SK-N-SH (cell line): ENCODE results near the gene ACADS. TPM values are rescaled to one million over a fixed set of nuclear protein-coding genes. Genes with fewer than 3 reads are reported as not detected.

ENCODE experiments used
- CTCF ChIA-PET: fragments of 300-600, 350-600 bp; formaldehyde crosslinking; extraction: SDS; loops from one replicate; lab custom pipeline; 2021; lab: Yijun Ruan, JAX
- POLR2A ChIA-PET: fragments of 350-600 bp; sonication (Branson Sonifier 250); formaldehyde crosslinking; extraction: SDS; loops from one replicate; lab custom pipeline; 2020; ENCODE audit warnings: antibody characterized with exemption, inconsistent platforms; lab: Yijun Ruan, JAX
- DNase-seq: peaks from one replicate; pipeline ENCODE4 v3.0.0; 2012
- H2AFZ ChIP-seq: fragments of 200-600 bp; sonication (generic); 2 replicates; pipeline ENCODE4 v1.8.1; 2016; ENCODE audit warnings: antibody characterized with exemption, mild to moderate bottlenecking, low read depth
- H3F3A ChIP-seq: fragments of 200-600 bp; sonication (generic); replicated peaks from 2 replicates; pipeline ENCODE3; 2016; ENCODE audit warnings: antibody characterized with exemption, mild to moderate bottlenecking; ENCODE audit not compliant: insufficient read depth
- H3K27ac ChIP-seq, 2 experiments: fragments of 200-500 bp in 1 of 2; fragments of 200-600 bp in 1 of 2; sonication (Bioruptor generic) in 1 of 2; sonication (generic), shearing (Covaris generic) in 1 of 2; 2 replicates each; pipeline versions ENCODE4 v1.5.1 to v1.6.1; 2014 to 2016; ENCODE audit warnings: low read depth in 2 of 2, inconsistent platforms in 1 of 2, low read length in 1 of 2, mild to moderate bottlenecking in 1 of 2, mixed read lengths in 1 of 2
- H3K27me3 ChIP-seq: fragments of 200-600 bp; sonication (generic), shearing (Covaris generic); 2 replicates; pipeline ENCODE4 v1.6.1; 2016; ENCODE audit warnings: mixed run types; ENCODE audit not compliant: insufficient read depth
- H3K36me3 ChIP-seq, 2 experiments: fragments of 200-500 bp in 1 of 2; fragments of 200-600 bp in 1 of 2; sonication (Bioruptor generic) in 1 of 2; sonication (generic) in 1 of 2; replicated peaks in 1 of 2; 2 replicates each; pipeline versions ENCODE3 to v1.5.1; 2014 to 2016; ENCODE audit warnings: low read length in 1 of 2, mild to moderate bottlenecking in 1 of 2; ENCODE audit not compliant: insufficient read depth in 2 of 2, control insufficient read depth in 1 of 2
- H3K4me1 ChIP-seq, 2 experiments: fragments of 200-500 bp in 1 of 2; fragments of 200-600 bp in 1 of 2; sonication (Bioruptor generic) in 1 of 2; sonication (generic), shearing (Covaris generic) in 1 of 2; 2 replicates each; pipeline versions ENCODE4 v1.5.1 to v1.6.1; 2014 to 2016; ENCODE audit warnings: low read depth in 1 of 2, low read length in 1 of 2, mixed run types in 1 of 2; ENCODE audit not compliant: insufficient read depth in 2 of 2, control insufficient read depth in 1 of 2
- H3K4me2 ChIP-seq: fragments of 200-600 bp; sonication (generic), shearing (Covaris generic); 2 replicates; pipeline ENCODE4 v1.6.1; 2017; ENCODE audit warnings: mixed run types
- H3K4me3 ChIP-seq, 2 experiments: fragments of 200-500 bp in 1 of 2; fragments of 200-600 bp in 1 of 2; sonication (Bioruptor generic) in 1 of 2; sonication (generic), shearing (Covaris generic) in 1 of 2; 2 replicates each; pipeline versions ENCODE4 v1.5.1 to v1.8.1; 2014 to 2016; ENCODE audit warnings: low read depth in 2 of 2, inconsistent platforms in 1 of 2, low read length in 1 of 2, mild to moderate bottlenecking in 1 of 2, mixed read lengths in 1 of 2, moderate library complexity in 1 of 2
- H3K79me2 ChIP-seq: fragments of 200-600 bp; sonication (generic); 2 replicates; pipeline ENCODE4 v1.8.1; 2017; ENCODE audit warnings: mild to moderate bottlenecking; ENCODE audit not compliant: insufficient read depth
- H3K9ac ChIP-seq: fragments of 200-600 bp; sonication (generic); 2 replicates; pipeline ENCODE4 v1.6.1; 2017; ENCODE audit warnings: mixed run types
- H3K9me2 ChIP-seq: fragments of 200-600 bp; sonication (generic); 2 replicates; pipeline ENCODE4 v1.6.1; 2017; ENCODE audit warnings: mixed run types
- H3K9me3 ChIP-seq: fragments of 200-600 bp; sonication (generic); 2 replicates; pipeline ENCODE4 v1.6.1; 2017; ENCODE audit warnings: mixed run types, mild to moderate bottlenecking, moderate library complexity
- H4K20me1 ChIP-seq: fragments of 200-600 bp; sonication (generic); 2 replicates; pipeline ENCODE4 v1.6.1; 2017; ENCODE audit warnings: mild to moderate bottlenecking, mixed run types; ENCODE audit not compliant: insufficient read depth
- CHD2 ChIP-seq: fragments of 150-350 bp; IDR thresholded peaks from 2 replicates; pipeline ENCODE4 v1.6.1; 2018; ENCODE audit warnings: low read length; ENCODE audit not compliant: partially characterized antibody
- CTCF ChIP-seq: fragments of 200-600 bp; sonication (generic); IDR thresholded peaks from 2 replicates; pipeline ENCODE4 v1.6.1; 2017; ENCODE audit warnings: antibody characterized with exemption, mild to moderate bottlenecking, moderate library complexity
- ELF1 ChIP-seq: IDR thresholded peaks from 2 replicates; pipeline ENCODE4 v1.4.0; 2012
- EP300 ChIP-seq, 2 experiments: IDR thresholded peaks; 2 replicates each; pipeline versions ENCODE4 v1.4.0 to v1.6.1; 2012; ENCODE audit warnings: borderline replicate concordance in 1 of 2, low read depth in 1 of 2, low read length in 1 of 2
- FOSL2 ChIP-seq: IDR thresholded peaks from 2 replicates; pipeline ENCODE4 v1.4.0; 2012; ENCODE audit warnings: low read depth, mild to moderate bottlenecking, moderate library complexity, borderline replicate concordance
- FOXJ3 ChIP-seq: sonication (generic); formaldehyde crosslinking; IDR thresholded peaks from 2 replicates; pipeline ENCODE4 v1.5.1; 2020; ENCODE audit warnings: mild to moderate bottlenecking, missing genetic modification reagents
- FOXM1 ChIP-seq: IDR thresholded peaks from 2 replicates; pipeline ENCODE4 v1.4.0; 2012; ENCODE audit warnings: low read depth, mild to moderate bottlenecking
- GATA2 ChIP-seq: sonication (generic); formaldehyde crosslinking; IDR thresholded peaks from 2 replicates; pipeline ENCODE4 v1.5.0; 2020; ENCODE audit warnings: mild to moderate bottlenecking, missing genetic modification reagents
- IRF3 ChIP-seq: fragments of 150-350 bp; IDR thresholded peaks from 2 replicates; pipeline ENCODE4 v1.6.1; 2016; ENCODE audit warnings: mild to moderate bottlenecking, low read depth, low read length
- JUND ChIP-seq: IDR thresholded peaks from 2 replicates; pipeline ENCODE4 v1.4.0; 2012
- MEF2A ChIP-seq: IDR thresholded peaks from 2 replicates; pipeline ENCODE4 v1.4.0; 2012; ENCODE audit warnings: low read depth, borderline replicate concordance
- MXI1 ChIP-seq: IDR thresholded peaks from 2 replicates; pipeline ENCODE4 v1.6.1; 2012; ENCODE audit warnings: mild to moderate bottlenecking, low read depth, low read length, improper control_type of control experiment
- NFIC ChIP-seq: IDR thresholded peaks from 2 replicates; pipeline ENCODE4 v1.4.0; 2012; ENCODE audit warnings: borderline replicate concordance
- NRF1 ChIP-seq: IDR thresholded peaks from 2 replicates; pipeline ENCODE4 v1.6.1; 2012; ENCODE audit warnings: low read depth, mild to moderate bottlenecking, low read length
- PBX3 ChIP-seq: IDR thresholded peaks from 2 replicates; pipeline ENCODE4; 2012
- RAD21 ChIP-seq: IDR thresholded peaks from 2 replicates; pipeline ENCODE4 v1.6.1; 2012; ENCODE audit warnings: mild to moderate bottlenecking, low read length
- RCOR1 ChIP-seq: fragments of 150-350 bp; IDR thresholded peaks from 2 replicates; pipeline ENCODE4 v1.6.1; 2017; ENCODE audit warnings: antibody characterized with exemption, low read length
- REST ChIP-seq: IDR thresholded peaks from 2 replicates; pipeline ENCODE4 v1.6.1; 2012; ENCODE audit warnings: mild to moderate bottlenecking, low read depth, low read length, moderate library complexity
- RFX5 ChIP-seq: IDR thresholded peaks from 2 replicates; pipeline ENCODE4 v1.6.1; 2012; ENCODE audit warnings: mild to moderate bottlenecking, improper control_type of control experiment, low read length
- RXRA ChIP-seq: IDR thresholded peaks from 2 replicates; pipeline ENCODE4 v1.4.0; 2012; ENCODE audit warnings: low read depth, mild to moderate bottlenecking, borderline replicate concordance
- TAF1 ChIP-seq: IDR thresholded peaks from 2 replicates; pipeline ENCODE4 v1.6.1; 2012; ENCODE audit warnings: low read depth, mild to moderate bottlenecking, low read length, moderate library complexity, borderline replicate concordance
- TCF12 ChIP-seq: IDR thresholded peaks from 2 replicates; pipeline ENCODE4 v1.4.0; 2012
- TEAD4 ChIP-seq: IDR thresholded peaks from 2 replicates; pipeline ENCODE4 v1.4.0; 2012; ENCODE audit warnings: mild to moderate bottlenecking, borderline replicate concordance; ENCODE audit not compliant: insufficient read depth
- USF2 ChIP-seq: fragments of 150-350 bp; IDR thresholded peaks from 2 replicates; pipeline ENCODE4 v1.6.1; 2017; ENCODE audit warnings: antibody characterized with exemption, low read length, low read depth, borderline replicate concordance
- YY1 ChIP-seq: IDR thresholded peaks from 2 replicates; pipeline ENCODE4 v1.4.0; 2012; ENCODE audit warnings: low read depth, mild to moderate bottlenecking
- WGBS: methylation state at CpG from one replicate; pipeline ENCODE4 v1.1.6; 2017; ENCODE audit warnings: low lambda C conversion rate; 5-methylcytosine and 5-hydroxymethylcytosine counted together
- polyA plus RNA-seq, 3 experiments: library from polyadenylated mRNA; depleted of rRNA; stranded (reverse); fragments of >200 nt; gene quantifications; 2 replicates each; pipeline ENCODE4 v1.2.3, GENCODE V29; 2012

ACADS gene
- polyA plus RNA-seq, 1 of the 3 experiments (the other 2 are of a cell fraction) = 4.9 TPM

- TF ChIP-seq REST (no peak), MXI1 (no peak), NRF1 (no peak), YY1 (no peak), RXRA (no peak), MEF2A (no peak), EP300 (IDR thresholded peaks at IDR 0.05; ENCODE audit: borderline replicate concordance in 1 of 2, low read depth in 1 of 2, low read length in 1 of 2) (no peak), RFX5 (no peak), CHD2 (peak; percentile 42), TCF12 (no peak), ELF1 (no peak), NFIC (no peak), CTCF (peak; percentile 90), FOXM1 (no peak), RAD21 (peak; percentile 86)
These were observed 11.7 kb upstream of the ACADS start (continued) for GRCh38 chr12:120713861-120714482.

GRCh38 chr12:120718055-120718454, 7.6 kb upstream of the ACADS start:
- no peak overlapping the region for H3K27ac ChIP-seq
- peaks cover 5 to 29% of the 10 kb centered on the region in 2 experiments; a peak in 3 of 4 replicates for H3K4me1 ChIP-seq
- no peak overlapping the region for H2AFZ ChIP-seq
- H3K4me2 ChIP-seq = no peak overlapping the region
- H3K4me3 ChIP-seq = no peak overlapping the region
- WGBS = 94% methylated on average over 9 of the region's 9 CpGs
- H3K9me3 ChIP-seq = no peaks in the 10 kb centered on the region
- no peaks in the 10 kb centered on the region for H3K9me2 ChIP-seq
- H3F3A ChIP-seq = peaks cover 7% of the 10 kb centered on the region
- POLR2A ChIA-PET = no interaction called here
- H4K20me1 ChIP-seq = no peaks in the 10 kb centered on the region
- H3K79me2 ChIP-seq = peaks cover 11% of the 10 kb centered on the region; the same call in 1 of the 2 replicates
- no peak overlapping the region for H3K9ac ChIP-seq
- DNase-seq = no peak
- peaks cover 61 to 73% of the 10 kb centered on the region in 2 experiments for H3K36me3 ChIP-seq
- CTCF ChIA-PET = no interaction called here
- no peaks in the 10 kb centered on the region for H3K27me3 ChIP-seq
- TF ChIP-seq ELF1 (no peak), JUND (no peak), FOXJ3 (CRISPR knock-in tag) (no peak), TAF1 (no peak), RCOR1 (no peak), IRF3 (no peak), RFX5 (no peak), CHD2 (no peak), TEAD4 (no peak), YY1 (no peak), USF2 (no peak), FOSL2 (no peak), GATA2 (no peak), TCF12 (no peak), PBX3 (no peak)
